ENCODE measurements around the gene AGBL4.

AGBL4 gene

DNA sequence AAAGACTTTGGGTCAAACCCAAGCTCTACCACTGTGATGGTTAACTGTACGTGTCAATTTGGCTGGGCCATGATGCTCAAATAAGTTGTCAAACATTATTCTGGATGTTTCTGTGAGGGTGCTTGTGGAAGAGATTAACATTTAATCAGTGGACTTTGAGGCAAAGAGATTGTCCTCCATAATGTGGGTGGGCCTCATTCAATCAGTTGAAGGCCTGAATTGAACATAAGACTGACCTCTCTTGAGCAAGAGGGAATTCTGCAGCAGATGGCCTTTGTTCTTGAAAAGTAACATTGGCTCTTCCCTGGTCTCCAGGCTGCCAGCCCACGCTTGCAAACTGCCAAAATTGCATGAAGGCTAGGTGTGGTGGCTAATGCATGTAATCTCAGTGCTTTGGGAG is 1457.3 kb downstream of the AGBL4 start:
- Histone ChIP-seq H3K27ac (ENCODE audit: extremely low read depth, low read depth, low read length) (no peak overlapping the region), H3K9me3 (ENCODE audit: control insufficient read depth, insufficient read depth, low read depth, low read length) (no peaks in the 10 kb centered on the region), H3K4me3 (ENCODE audit: low read depth, low read length) (no peak overlapping the region), H3K4me1 (ENCODE audit: control insufficient read depth, insufficient read depth, low read length) (no peaks in the 10 kb centered on the region), H3K36me3 (ENCODE audit: control insufficient read depth in 2 of 2, insufficient read depth in 1 of 2, low read length in 2 of 2) (no peaks in the 10 kb centered on the region)
- CTCF ChIA-PET: interaction anchor here (0.6 kb wide), 1 partner anchor 121 kb away, joined by 3 read pairs; no protein-coding TSS in a partner anchor
- POLR2A ChIA-PET: no interaction called here
- TF ChIP-seq ZNF10 (tag by site-specific recombination; IDR thresholded peaks at IDR 0.05): peak; percentile 94
- TF ChIP-seq ZFP3 (tag by site-specific recombination; IDR thresholded peaks at IDR 0.05; ENCODE audit: low read depth): no peak

DNA sequence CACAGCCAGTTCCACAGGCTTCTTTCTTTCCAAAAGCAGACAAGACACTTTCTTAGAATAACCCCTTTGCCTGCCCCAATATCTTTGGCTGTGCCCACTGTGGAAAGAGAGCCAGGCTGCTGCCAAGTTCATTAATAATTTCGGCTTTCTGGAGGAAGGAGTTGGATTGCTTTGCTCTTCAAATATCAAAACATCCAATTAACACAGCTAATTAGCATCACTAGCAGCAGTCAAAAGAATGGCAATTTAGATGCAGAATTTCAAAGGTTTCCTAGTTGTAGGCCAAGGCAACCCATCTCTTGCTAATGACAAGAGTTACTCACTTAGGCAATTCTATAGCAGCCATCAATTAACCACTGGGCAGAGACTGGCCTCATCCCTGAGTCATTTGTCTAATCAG is 1460.7 kb downstream of the AGBL4 start:
- CTCF ChIA-PET: no interaction called here
- H3K4me1 ChIP-seq (ENCODE audit: control insufficient read depth, insufficient read depth, low read length): no peaks in the 10 kb centered on the region
- no peak overlapping the region for H3K4me3 ChIP-seq (ENCODE audit: low read depth, low read length)
- TF ChIP-seq ZNF174 (tag by site-specific recombination; IDR thresholded peaks at IDR 0.05) (no peak), SP3 (tag by site-specific recombination; IDR thresholded peaks at IDR 0.05) (no peak), ZNF121 (tag by site-specific recombination; IDR thresholded peaks at IDR 0.05) (no peak), ZNF366 (tag by site-specific recombination; conservative IDR thresholded peaks at IDR 0.05) (no peak), ZBTB17 (tag by site-specific recombination; IDR thresholded peaks at IDR 0.05) (no peak), ZSCAN30 (tag by site-specific recombination; IDR thresholded peaks at IDR 0.05) (no peak), ZNF157 (tag by site-specific recombination; IDR thresholded peaks at IDR 0.05) (no peak), ZNF433 (tag by site-specific recombination; IDR thresholded peaks at IDR 0.05; ENCODE audit: low read depth) (no peak), ZSCAN23 (tag by site-specific recombination; IDR thresholded peaks at IDR 0.05) (no peak), ZNF23 (tag by site-specific recombination; IDR thresholded peaks at IDR 0.05; ENCODE audit: borderline replicate concordance) (no peak), ZBTB20 (tag by site-specific recombination; IDR thresholded peaks at IDR 0.05) (no peak), ZNF707 (tag by site-specific recombination; IDR thresholded peaks at IDR 0.05) (no peak)
- TF ChIP-seq, protein P1, sequence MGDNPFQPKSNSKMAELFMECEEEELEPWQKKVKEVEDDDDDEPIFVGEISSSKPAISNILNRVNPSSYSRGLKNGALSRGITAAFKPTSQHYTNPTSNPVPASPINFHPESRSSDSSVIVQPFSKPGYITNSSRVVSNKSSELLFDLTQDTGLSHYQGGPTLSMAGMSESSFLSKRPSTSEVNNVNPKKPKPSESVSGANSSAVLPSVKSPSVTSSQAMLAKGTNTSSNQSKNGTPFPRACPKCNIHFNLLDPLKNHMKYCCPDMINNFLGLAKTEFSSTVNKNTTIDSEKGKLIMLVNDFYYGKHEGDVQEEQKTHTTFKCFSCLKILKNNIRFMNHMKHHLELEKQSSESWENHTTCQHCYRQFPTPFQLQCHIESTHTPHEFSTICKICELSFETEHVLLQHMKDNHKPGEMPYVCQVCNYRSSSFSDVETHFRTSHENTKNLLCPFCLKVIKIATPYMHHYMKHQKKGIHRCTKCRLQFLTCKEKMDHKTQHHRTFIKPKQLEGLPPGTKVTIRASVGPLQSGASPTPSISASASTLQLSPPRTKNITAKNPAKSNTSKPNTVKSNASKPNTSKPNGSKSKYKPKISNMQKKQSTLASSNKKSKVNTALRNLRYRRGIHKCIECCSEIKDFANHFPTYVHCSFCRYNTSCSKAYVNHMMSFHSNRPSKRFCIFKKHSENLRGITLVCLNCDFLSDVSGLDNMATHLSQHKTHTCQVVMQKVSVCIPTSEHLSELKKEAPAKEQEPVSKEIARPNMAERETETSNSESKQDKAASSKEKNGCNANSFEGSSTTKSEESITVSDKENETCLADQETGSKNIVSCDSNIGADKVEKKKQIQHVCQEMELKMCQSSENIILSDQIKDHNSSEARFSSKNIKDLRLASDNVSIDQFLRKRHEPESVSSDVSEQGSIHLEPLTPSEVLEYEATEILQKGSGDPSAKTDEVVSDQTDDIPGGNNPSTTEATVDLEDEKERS (tag by site-specific recombination; IDR thresholded peaks at IDR 0.05): no peak
- TF ChIP-seq, protein P2, sequence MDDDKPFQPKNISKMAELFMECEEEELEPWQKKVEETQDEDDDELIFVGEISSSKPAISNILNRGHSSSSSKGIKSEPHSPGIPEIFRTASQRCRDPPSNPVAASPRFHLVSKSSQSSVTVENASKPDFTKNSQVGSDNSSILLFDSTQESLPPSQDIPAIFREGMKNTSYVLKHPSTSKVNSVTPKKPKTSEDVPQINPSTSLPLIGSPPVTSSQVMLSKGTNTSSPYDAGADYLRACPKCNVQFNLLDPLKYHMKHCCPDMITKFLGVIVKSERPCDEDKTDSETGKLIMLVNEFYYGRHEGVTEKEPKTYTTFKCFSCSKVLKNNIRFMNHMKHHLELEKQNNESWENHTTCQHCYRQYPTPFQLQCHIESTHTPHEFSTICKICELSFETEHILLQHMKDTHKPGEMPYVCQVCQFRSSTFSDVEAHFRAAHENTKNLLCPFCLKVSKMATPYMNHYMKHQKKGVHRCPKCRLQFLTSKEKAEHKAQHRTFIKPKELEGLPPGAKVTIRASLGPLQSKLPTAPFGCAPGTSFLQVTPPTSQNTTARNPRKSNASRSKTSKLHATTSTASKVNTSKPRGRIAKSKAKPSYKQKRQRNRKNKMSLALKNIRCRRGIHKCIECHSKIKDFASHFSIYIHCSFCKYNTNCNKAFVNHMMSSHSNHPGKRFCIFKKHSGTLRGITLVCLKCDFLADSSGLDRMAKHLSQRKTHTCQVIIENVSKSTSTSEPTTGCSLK (tag by site-specific recombination; IDR thresholded peaks at IDR 0.05): no peak
- TF ChIP-seq, protein P3, sequence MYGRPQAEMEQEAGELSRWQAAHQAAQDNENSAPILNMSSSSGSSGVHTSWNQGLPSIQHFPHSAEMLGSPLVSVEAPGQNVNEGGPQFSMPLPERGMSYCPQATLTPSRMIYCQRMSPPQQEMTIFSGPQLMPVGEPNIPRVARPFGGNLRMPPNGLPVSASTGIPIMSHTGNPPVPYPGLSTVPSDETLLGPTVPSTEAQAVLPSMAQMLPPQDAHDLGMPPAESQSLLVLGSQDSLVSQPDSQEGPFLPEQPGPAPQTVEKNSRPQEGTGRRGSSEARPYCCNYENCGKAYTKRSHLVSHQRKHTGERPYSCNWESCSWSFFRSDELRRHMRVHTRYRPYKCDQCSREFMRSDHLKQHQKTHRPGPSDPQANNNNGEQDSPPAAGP (tag by site-specific recombination; IDR thresholded peaks at IDR 0.05): no peak
- TF ChIP-seq, protein P4, sequence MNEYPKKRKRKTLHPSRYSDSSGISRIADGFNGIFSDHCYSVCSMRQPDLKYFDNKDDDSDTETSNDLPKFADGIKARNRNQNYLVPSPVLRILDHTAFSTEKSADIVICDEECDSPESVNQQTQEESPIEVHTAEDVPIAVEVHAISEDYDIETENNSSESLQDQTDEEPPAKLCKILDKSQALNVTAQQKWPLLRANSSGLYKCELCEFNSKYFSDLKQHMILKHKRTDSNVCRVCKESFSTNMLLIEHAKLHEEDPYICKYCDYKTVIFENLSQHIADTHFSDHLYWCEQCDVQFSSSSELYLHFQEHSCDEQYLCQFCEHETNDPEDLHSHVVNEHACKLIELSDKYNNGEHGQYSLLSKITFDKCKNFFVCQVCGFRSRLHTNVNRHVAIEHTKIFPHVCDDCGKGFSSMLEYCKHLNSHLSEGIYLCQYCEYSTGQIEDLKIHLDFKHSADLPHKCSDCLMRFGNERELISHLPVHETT (tag by site-specific recombination; IDR thresholded peaks at IDR 0.05): no peak
- TF ChIP-seq, protein P5, sequence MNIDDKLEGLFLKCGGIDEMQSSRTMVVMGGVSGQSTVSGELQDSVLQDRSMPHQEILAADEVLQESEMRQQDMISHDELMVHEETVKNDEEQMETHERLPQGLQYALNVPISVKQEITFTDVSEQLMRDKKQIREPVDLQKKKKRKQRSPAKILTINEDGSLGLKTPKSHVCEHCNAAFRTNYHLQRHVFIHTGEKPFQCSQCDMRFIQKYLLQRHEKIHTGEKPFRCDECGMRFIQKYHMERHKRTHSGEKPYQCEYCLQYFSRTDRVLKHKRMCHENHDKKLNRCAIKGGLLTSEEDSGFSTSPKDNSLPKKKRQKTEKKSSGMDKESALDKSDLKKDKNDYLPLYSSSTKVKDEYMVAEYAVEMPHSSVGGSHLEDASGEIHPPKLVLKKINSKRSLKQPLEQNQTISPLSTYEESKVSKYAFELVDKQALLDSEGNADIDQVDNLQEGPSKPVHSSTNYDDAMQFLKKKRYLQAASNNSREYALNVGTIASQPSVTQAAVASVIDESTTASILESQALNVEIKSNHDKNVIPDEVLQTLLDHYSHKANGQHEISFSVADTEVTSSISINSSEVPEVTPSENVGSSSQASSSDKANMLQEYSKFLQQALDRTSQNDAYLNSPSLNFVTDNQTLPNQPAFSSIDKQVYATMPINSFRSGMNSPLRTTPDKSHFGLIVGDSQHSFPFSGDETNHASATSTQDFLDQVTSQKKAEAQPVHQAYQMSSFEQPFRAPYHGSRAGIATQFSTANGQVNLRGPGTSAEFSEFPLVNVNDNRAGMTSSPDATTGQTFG (tag by site-specific recombination; IDR thresholded peaks at IDR 0.05; ENCODE audit: borderline replicate concordance): no peak
- no peaks in the 10 kb centered on the region for H3K36me3 ChIP-seq (ENCODE audit: control insufficient read depth in 2 of 2, insufficient read depth in 1 of 2, low read length in 2 of 2)
- no peak overlapping the region for H3K27ac ChIP-seq (ENCODE audit: extremely low read depth, low read depth, low read length)
- no peaks in the 10 kb centered on the region for H3K9me3 ChIP-seq (ENCODE audit: control insufficient read depth, insufficient read depth, low read depth, low read length)
- POLR2A ChIA-PET: no interaction called here

Data from HEK293 (cell line).